Activated T-helper 17 cell treated with anti-CD3 and anti-CD28 coated beads, Interleukin-2, amount 50 U/mL, for 72 hours (primary cell): ENCODE measurements around the gene LRSAM1. TPM values are rescaled to one million over a fixed set of nuclear protein-coding genes. Genes with fewer than 3 reads are reported as not detected.
A peak's percentile ranks its signal among the peaks of the same experiment; 100 is the strongest.

Experiments
- ATAC-seq: fragments of 150-1000 bp; cut with Tn5 transposase; replicated peaks from 2 replicates; pipeline ENCODE4 v1.10.0; 2021; ENCODE audit warnings: mild to moderate bottlenecking, moderate library complexity
- H3K27ac Mint-ChIP-seq: one replicate; pipeline ENCODE4 v1.8.0; 2022; ENCODE audit warnings: mixed read lengths
- H3K27me3 Mint-ChIP-seq: one replicate; pipeline ENCODE4 v1.8.0; 2022; ENCODE audit warnings: mixed read lengths
- H3K36me3 Mint-ChIP-seq: one replicate; pipeline ENCODE4 v1.8.0; 2022; ENCODE audit warnings: low read depth, mild to moderate bottlenecking, mixed read lengths
- H3K4me1 Mint-ChIP-seq: one replicate; pipeline ENCODE4 v1.8.0; 2022; ENCODE audit warnings: mixed read lengths
- H3K4me3 Mint-ChIP-seq: one replicate; pipeline ENCODE4 v1.8.0; 2022; ENCODE audit warnings: mild to moderate bottlenecking, mixed read lengths
- H3K9me3 Mint-ChIP-seq: one replicate; pipeline ENCODE4 v1.8.0; 2022; ENCODE audit warnings: mixed read lengths
- total RNA-seq, 2 donors: library from RNA; stranded (reverse); gene quantifications; one replicate each; pipeline ENCODE4 v1.2.3, GENCODE V29; 2022

The LRSAM1 gene
- total RNA-seq, 2 donors from 2014 or later: 22.0 to 33.5 TPM

DNA sequence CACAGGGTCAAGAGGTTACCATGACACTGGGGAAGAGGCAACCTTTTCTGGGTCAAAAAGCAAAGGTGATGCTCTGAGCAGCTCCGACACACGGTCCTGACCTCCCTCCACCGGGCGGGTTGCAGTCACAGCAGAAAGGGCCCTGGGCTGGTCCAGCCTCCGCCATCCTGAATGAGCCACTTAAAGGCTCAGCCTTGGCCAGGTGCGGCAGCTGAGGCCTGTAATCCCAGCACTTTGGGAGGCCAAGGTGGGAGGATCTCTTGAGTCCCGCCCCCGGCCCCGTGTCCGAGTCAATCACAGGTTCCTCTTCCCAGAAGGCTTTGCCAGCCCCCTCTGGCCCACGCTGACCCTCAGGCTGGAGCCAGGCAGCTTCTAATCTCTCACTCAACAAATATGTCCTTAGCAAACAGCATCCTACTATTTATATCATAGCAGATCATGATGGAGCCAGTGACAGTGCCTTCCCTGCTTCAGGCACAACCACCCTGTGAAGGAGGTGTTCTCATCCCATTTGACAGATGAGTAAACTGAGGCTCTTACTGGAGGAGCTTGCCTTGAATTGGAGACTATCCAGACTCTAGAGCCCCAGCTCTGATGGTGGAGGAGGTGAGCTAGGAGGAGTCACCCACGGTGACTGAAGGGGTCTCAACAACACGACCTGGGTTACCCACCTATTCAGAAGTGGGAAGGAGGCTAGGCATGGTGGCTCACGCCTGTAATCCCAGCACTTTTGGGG, 79.1 kb downstream of the LRSAM1 start:
- Mint-ChIP-seq H3K27ac (peak overlapping the region; percentile 39), H3K27me3 (no peaks in the 10 kb centered on the region), H3K36me3 (peaks cover 31% of the 10 kb centered on the region), H3K4me1 (no peaks in the 10 kb centered on the region), H3K9me3 (no peaks in the 10 kb centered on the region), H3K4me3 (no peak overlapping the region)
- no peak for ATAC-seq

DNA sequence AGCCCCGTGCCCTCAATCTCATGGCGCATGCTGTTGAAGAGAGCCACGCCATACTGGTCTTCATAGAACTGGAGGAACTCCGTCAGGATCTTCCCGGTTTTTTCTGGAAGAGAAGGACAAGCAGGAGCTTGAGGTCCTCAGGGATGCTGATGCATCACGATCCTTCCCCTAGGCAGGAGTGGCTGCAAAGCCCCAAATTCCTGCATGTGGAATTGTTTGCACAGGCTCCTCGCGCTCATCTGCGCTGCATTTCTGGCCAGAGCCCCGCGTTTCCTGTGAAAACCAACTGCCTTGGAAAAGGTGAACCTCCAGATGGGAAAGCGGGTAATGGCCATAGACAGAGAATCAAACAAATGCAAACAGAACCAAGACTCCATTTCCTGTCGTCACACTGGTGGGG, 80.4 kb downstream of the LRSAM1 start:
- H3K9me3 Mint-ChIP-seq: no peaks in the 10 kb centered on the region
- H3K4me3 Mint-ChIP-seq: no peak overlapping the region
- no peaks in the 10 kb centered on the region for H3K27me3 Mint-ChIP-seq
- no peaks in the 10 kb centered on the region for H3K4me1 Mint-ChIP-seq
- peak overlapping the region; percentile 43 for H3K27ac Mint-ChIP-seq
- no peak for ATAC-seq
- H3K36me3 Mint-ChIP-seq: peaks cover 18% of the 10 kb centered on the region

DNA sequence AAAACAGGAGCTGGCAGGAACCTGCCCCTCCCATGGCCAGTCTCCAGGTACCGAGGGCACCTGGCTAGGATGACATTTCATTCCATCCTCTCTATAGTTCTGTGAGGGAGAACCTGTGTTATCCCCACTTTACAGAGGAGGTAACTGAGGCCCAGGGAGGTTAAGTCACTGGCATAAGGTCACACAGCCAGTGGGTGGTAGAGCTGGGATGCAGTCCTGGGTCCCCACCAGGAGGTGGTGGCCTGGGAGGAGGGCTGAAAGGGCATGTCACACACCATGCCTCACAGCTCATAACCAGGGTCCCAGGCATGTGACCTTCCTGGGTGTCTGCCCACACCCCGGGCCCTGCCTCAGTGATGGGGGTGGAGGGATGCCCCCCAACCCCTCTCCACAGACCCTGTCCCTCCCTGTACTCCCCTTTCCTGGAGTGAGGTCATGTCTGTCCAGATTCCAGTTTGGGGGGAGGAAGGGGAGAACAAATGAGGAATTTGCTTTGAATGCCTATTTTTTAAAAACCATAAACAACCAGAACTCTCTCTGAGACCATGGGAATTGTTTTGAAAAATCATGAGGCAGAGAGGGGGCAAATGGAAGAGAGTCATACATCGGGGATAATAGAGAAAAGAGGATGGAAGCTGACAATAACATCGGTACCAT, 83.1 kb downstream of the LRSAM1 start:
- Mint-ChIP-seq H3K36me3 (peaks cover 14% of the 10 kb centered on the region), H3K9me3 (no peaks in the 10 kb centered on the region), H3K4me3 (no peak overlapping the region), H3K27me3 (no peaks in the 10 kb centered on the region), H3K27ac (peak overlapping the region; percentile 22), H3K4me1 (no peaks in the 10 kb centered on the region)
- no peak for ATAC-seq

DNA sequence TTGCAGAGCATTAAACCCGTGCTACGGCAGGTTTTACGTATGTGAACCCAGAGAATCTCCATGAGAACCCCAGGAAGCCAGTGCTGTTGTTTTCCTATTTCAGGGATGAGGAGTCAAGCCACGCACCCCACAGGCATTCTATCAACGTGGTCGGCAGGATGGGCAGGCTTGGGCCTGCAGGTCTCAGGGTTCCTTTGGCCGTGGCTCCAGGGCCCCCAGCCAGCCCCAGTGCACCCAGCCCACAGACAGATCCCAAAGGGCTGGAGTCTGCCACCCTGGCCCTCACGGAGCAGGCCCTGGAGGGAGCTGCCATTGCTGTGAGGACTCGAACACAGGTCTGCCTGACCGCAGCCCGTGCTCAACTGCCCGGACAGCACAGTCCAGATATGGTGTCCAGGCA, 83.6 kb downstream of the LRSAM1 start:
- Mint-ChIP-seq H3K4me3 (no peak overlapping the region), H3K27me3 (no peaks in the 10 kb centered on the region), H3K9me3 (no peaks in the 10 kb centered on the region), H3K4me1 (no peaks in the 10 kb centered on the region), H3K27ac (peak overlapping the region; percentile 22), H3K36me3 (peaks cover 11% of the 10 kb centered on the region)
- no peak for ATAC-seq

DNA sequence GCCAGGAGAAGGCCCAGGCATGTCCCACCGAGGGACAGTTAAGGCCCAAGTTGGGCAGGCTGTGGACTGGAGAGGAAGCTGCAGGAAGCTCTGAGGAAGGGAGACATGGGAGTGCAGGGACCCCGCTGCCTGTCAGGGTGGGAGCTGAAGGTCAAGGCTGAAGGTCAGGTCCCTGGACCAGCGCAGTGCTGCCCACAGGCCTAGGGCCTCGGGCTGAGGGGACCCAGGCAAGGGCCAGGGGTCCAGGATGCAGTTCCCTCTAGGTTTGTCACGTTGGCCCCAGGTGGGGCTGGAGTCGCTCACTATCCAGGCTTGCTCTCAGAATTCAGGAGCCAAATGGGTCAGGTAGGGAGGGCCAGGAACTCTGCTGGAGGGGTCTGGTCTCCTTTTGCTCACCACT, 84.1 kb downstream of the LRSAM1 start:
- Mint-ChIP-seq H3K9me3 (no peaks in the 10 kb centered on the region), H3K27me3 (no peaks in the 10 kb centered on the region), H3K4me3 (no peak overlapping the region), H3K4me1 (no peaks in the 10 kb centered on the region), H3K36me3 (peaks cover 7% of the 10 kb centered on the region), H3K27ac (peak overlapping the region; percentile 41)
- no peak for ATAC-seq

DNA sequence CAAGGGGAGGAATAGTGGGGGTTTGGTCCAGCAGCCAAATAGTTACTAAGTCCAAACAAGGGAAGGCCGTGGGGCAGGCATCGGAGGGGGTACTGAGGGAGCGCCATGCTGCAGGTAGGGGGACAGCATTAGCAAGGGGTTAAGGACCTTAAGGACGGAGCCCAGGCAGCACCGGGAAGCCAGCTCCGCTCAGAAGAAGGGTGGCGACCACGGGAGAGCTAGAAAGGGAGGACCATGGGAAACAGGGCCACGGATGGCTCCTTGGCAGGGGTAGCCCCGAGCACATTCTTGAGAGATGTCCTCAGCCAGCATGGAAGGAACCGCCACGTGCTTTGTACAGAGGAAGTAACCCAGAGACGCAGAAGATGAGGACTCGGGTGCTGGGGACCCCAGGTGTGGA, 84.5 kb downstream of the LRSAM1 start:
- no peak for ATAC-seq

DNA sequence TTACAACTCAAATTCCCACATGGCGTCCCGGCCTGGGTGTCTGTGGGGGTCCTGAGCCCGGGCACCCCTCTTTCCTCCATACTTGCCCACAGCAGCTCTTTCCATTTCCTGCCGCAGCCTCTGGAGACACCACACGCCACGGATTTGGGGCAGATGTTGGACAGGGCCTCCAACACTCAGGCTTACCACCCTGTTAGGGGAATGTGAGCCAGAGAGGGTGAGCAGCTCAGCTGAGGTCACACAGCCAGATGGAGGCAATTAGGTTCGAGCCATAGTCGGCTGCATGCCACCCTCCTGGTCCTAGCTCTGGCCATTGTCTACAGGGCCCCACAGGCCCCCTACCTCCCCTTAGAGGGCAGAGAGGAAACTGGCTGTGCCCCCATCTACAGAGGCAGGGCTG, 85.2 kb downstream of the LRSAM1 start:
- Mint-ChIP-seq H3K27ac (no peak overlapping the region), H3K36me3 (no peaks in the 10 kb centered on the region)
- no peak for ATAC-seq

More for the DNA sequence above, 84.5 kb downstream of the LRSAM1 start:
- H3K9me3 Mint-ChIP-seq: no peaks in the 10 kb centered on the region
- H3K4me1 Mint-ChIP-seq: no peaks in the 10 kb centered on the region
- H3K4me3 Mint-ChIP-seq: no peak overlapping the region
- H3K27me3 Mint-ChIP-seq: no peaks in the 10 kb centered on the region
- H3K36me3 Mint-ChIP-seq: peaks cover 2% of the 10 kb centered on the region
- peak overlapping the region; percentile 41 for H3K27ac Mint-ChIP-seq

DNA sequence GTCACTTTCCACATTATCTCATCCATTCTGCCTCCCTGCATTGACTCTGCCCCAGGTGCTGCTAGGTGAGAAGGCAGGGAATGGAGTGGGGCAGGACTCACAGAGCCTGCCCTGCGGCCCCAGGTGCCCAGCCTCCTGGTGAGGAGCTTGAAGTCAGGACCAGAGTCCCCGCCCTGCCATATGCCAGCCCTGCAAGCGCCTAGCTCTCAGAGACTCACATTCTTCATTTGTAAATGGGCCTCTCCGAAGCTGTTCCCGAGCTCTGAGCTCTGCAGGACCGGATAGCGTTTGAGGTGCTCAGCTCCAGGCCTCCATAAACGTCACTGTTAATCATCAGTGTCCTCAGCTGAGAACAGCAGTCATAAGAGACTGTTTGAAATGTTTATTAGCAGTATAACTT, 85.7 kb downstream of the LRSAM1 start:
- ATAC-seq: no peak
- H3K27me3 Mint-ChIP-seq: no peaks in the 10 kb centered on the region
- peak overlapping the region; percentile 62 for H3K27ac Mint-ChIP-seq

More for the DNA sequence above, 85.2 kb downstream of the LRSAM1 start:
- H3K9me3 Mint-ChIP-seq: no peaks in the 10 kb centered on the region
- H3K27me3 Mint-ChIP-seq: no peaks in the 10 kb centered on the region
- H3K4me1 Mint-ChIP-seq: no peaks in the 10 kb centered on the region
- no peak overlapping the region for H3K4me3 Mint-ChIP-seq

DNA sequence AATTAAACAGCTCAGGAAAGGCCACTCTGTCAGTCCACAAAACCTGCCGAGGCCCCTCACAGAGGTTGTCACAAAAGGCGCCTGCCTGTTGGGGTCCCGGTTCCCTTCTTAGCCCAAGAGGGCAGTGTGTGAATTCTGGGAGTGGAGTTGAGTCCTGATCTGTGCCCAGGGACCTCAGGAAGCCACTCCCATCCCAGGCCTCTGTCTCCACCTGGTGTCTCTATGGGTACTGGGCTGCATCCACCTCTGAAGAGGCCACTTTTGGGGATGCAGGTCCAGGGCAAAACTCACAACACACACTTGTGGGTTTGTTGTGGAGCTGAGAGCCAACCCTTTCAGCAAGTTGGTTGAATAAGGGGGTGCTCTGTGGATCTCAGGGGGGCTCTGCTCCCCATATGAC, 86.5 kb downstream of the LRSAM1 start:
- Mint-ChIP-seq H3K27ac (no peak overlapping the region), H3K4me1 (no peaks in the 10 kb centered on the region), H3K9me3 (no peaks in the 10 kb centered on the region), H3K36me3 (no peaks in the 10 kb centered on the region), H3K27me3 (no peaks in the 10 kb centered on the region), H3K4me3 (no peak overlapping the region)
- no peak for ATAC-seq

More for the DNA sequence above, 85.7 kb downstream of the LRSAM1 start:
- Mint-ChIP-seq H3K4me1 (no peaks in the 10 kb centered on the region), H3K36me3 (no peaks in the 10 kb centered on the region), H3K9me3 (no peaks in the 10 kb centered on the region), H3K4me3 (no peak overlapping the region)

DNA sequence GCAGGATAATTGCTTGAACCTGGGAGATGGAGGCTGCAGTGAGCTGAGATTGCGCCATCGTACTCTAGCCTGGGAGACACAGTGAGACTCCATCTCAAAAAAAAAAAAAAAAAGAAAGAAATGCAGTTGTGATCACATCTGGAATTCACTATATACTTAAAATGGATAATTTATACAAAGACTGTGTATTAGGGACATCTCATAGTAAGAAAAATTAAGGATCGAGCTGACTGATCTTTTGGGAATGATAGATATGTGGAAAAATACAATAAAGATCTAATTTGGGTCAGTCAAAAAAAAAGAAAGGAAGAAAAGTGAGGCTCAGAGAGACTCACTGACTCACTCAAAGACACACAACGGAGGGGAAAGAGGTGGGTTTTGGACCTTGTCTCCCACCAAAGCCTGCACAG, 87.5 kb downstream of the LRSAM1 start:
- no peak overlapping the region for H3K4me3 Mint-ChIP-seq
- H3K27me3 Mint-ChIP-seq: no peaks in the 10 kb centered on the region
- no peak for ATAC-seq
- no peaks in the 10 kb centered on the region for H3K4me1 Mint-ChIP-seq
- H3K27ac Mint-ChIP-seq: no peak overlapping the region
- no peaks in the 10 kb centered on the region for H3K9me3 Mint-ChIP-seq
- no peaks in the 10 kb centered on the region for H3K36me3 Mint-ChIP-seq

DNA sequence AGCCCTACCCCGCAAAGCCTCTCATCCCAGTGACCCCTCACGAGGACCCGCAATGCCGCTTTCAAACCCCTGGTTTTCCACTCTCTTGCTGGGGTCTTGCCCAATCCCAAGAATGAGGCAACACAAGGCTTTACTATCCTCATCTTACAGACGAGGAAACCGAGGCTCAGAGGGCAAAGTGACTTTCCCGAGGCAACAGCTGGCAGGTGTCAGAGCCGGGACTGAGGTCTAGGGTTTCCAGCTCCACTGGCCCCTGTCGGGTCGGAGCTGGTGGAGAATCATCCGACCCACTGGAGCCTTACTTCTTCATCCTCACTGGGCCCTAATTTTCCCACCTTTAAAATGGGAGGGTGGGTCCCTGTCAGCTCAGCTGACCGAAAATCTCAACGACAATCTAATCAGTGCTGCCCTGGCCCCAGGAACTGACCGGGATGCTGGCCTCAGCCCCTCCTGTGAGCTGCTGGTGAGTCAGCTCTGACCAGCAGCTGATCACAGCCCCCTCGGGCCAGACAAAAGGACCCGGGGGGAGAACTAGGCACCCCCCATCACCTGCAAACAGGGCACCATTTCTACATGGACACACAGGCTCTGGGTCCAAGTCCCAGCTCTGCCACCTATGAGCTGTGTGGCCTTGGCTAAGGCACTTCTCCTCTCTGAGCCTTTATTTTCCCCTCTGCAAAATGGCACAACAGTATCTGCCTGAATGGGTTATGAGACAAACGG, 88.1 kb downstream of the LRSAM1 start:
- no peaks in the 10 kb centered on the region for H3K4me1 Mint-ChIP-seq
- no peaks in the 10 kb centered on the region for H3K36me3 Mint-ChIP-seq
- ATAC-seq: no peak
- H3K27ac Mint-ChIP-seq: peak overlapping the region; percentile 43
- no peak overlapping the region for H3K4me3 Mint-ChIP-seq
- H3K27me3 Mint-ChIP-seq: no peaks in the 10 kb centered on the region
- no peaks in the 10 kb centered on the region for H3K9me3 Mint-ChIP-seq

DNA sequence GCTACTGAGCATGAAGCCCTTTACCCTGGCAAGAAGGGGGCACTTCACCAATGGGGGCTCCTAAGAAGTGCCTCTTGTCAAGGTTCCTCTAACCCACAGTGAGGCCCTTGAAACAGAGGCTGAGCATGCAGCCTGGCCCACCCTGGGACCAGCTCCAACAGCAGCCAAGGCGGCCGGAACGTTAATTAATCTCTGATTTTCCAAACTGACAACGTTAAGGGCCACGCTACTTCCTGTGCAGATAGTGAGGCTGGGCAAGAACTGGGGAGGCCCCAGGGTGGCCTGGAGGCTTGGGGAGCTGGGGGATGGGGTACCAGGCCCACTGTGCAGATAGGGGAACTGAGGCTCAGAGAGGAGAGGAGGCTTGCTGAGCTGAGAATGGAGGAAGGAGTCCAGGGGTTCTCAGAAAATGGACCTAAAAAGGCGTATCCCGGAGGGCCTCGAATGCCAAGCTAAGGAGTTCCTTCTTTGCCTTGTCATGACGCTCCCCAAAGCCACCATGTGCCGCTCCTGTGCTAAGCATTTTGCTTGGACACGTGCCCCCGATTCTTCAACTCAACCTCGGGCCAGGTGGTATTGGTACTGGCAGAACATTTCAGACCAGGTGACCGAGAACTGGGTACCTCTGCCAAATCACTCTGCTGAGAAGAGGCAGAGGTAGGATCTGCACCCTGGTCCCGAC, 88.8 kb downstream of the LRSAM1 start:
- Mint-ChIP-seq H3K9me3 (no peaks in the 10 kb centered on the region), H3K27ac (peak overlapping the region; percentile 43), H3K36me3 (no peaks in the 10 kb centered on the region), H3K27me3 (no peaks in the 10 kb centered on the region), H3K4me1 (no peaks in the 10 kb centered on the region), H3K4me3 (no peak overlapping the region)
- ATAC-seq: no peak

DNA sequence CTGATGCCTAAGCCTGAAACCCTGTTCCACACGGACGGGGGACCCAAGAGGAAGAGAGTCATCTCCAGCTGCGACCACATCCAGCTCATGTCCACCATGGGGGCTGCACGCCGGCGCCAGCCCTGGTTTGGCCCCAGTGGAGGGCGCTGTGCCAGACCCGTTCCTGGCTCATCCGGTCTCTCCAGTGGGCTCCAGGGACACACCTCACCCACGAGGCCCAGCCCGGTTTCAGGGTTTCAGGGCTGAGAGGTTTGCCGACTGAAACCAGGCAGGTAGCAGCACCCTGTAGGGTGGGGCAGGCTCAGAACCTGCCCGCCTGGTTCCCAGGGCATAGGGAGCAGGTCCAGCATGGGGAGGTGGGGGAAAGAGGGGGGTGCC, 89.3 kb downstream of the LRSAM1 start:
- no peaks in the 10 kb centered on the region for H3K36me3 Mint-ChIP-seq
- ATAC-seq: no peak
- no peaks in the 10 kb centered on the region for H3K9me3 Mint-ChIP-seq
- no peak overlapping the region for H3K27ac Mint-ChIP-seq
- no peak overlapping the region for H3K4me3 Mint-ChIP-seq
- H3K4me1 Mint-ChIP-seq: no peaks in the 10 kb centered on the region
- no peaks in the 10 kb centered on the region for H3K27me3 Mint-ChIP-seq

DNA sequence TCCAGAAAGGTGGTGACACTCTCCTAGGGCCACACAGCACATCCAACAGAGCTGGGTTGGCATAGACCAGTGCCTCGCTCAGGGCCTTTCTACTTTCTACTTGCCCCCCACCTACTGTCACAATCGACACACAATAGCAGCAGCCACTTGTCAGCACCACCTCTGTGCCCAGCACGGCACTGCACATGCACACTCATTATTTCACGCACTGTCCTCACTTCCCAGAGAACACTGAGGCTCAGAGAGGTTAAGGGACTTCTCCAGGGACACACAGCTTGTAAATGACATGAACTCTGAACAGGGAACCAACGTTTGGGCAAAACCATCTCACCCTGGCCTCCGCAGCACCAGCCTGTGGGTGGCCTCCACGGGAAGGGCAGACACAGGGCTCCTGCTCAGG, 89.9 kb downstream of the LRSAM1 start:
- H3K36me3 Mint-ChIP-seq: no peaks in the 10 kb centered on the region
- no peaks in the 10 kb centered on the region for H3K9me3 Mint-ChIP-seq

More for the DNA sequence above, 89.9 kb downstream of the LRSAM1 start:
- H3K4me3 Mint-ChIP-seq: no peak overlapping the region
- no peaks in the 10 kb centered on the region for H3K27me3 Mint-ChIP-seq
- peaks cover 3% of the 10 kb centered on the region for H3K4me1 Mint-ChIP-seq
- ATAC-seq: no peak
- H3K27ac Mint-ChIP-seq: no peak overlapping the region
